Naive B cell (primary cell): ENCODE measurements around the gene L1CAM. TPM values are rescaled to one million over a fixed set of nuclear protein-coding genes. Genes with fewer than 3 reads are reported as not detected.

ENCODE experiments used
- ATAC-seq, 2 donors: fragments of 150-1000 bp; cut with Tn5 transposase; 2 replicates each; pipeline ENCODE4 v1.10.0; 2021; ENCODE audit warnings: low read depth in 2 of 2, mild to moderate bottlenecking in 2 of 2, moderate library complexity in 2 of 2
- DNase-seq: peaks from one replicate; pipeline ENCODE4 v3.0.0; 2022
- H3K27ac Mint-ChIP-seq, 6 donors: one replicate each; pipeline ENCODE4 v1.8.0; 2020 to 2022; ENCODE audit warnings: mild to moderate bottlenecking in 6 of 6, mixed read lengths in 6 of 6, moderate library complexity in 5 of 6, inconsistent platforms in 2 of 6
- H3K27me3 Mint-ChIP-seq, 3 donors: one replicate each; pipeline ENCODE4 v1.8.0; 2021 to 2022; ENCODE audit warnings: mixed read lengths in 3 of 3, mild to moderate bottlenecking in 1 of 3
- H3K36me3 Mint-ChIP-seq, 2 donors: one replicate each; pipeline ENCODE4 v1.8.0; 2020 to 2022; ENCODE audit warnings: mixed read lengths in 2 of 2, inconsistent platforms in 1 of 2, mild to moderate bottlenecking in 1 of 2
- H3K4me1 Mint-ChIP-seq, 3 donors: one replicate each; pipeline ENCODE4 v1.8.0; 2020 to 2022; ENCODE audit warnings: mixed read lengths in 3 of 3, inconsistent platforms in 1 of 3, mild to moderate bottlenecking in 1 of 3, moderate library complexity in 1 of 3
- H3K4me3 Mint-ChIP-seq, 8 donors: one replicate each; pipeline ENCODE4 v1.8.0; 2020 to 2022; ENCODE audit warnings: mild to moderate bottlenecking in 8 of 8, mixed read lengths in 8 of 8, moderate library complexity in 8 of 8, inconsistent platforms in 2 of 8
- H3K9me3 Mint-ChIP-seq, 7 donors: one replicate each; pipeline ENCODE4 v1.8.0; 2020 to 2022; ENCODE audit warnings: mixed read lengths in 7 of 7, mild to moderate bottlenecking in 5 of 7, inconsistent platforms in 2 of 7, moderate library complexity in 1 of 7
- polyA plus RNA-seq, 6 donors: library from polyadenylated mRNA; unstranded; fragments of 300-500 nt; fragmentation: Illumina TruSeq; gene quantifications; one replicate each; pipeline ENCODE4 v1.2.3, GENCODE V29; 2021; ENCODE audit warnings: low read depth in 6 of 6

Gene L1CAM
- polyA plus RNA-seq, 6 donors from 2014 or later: 1.1 to 2.1 (median 1.2) TPM; not detected in 1

DNA sequence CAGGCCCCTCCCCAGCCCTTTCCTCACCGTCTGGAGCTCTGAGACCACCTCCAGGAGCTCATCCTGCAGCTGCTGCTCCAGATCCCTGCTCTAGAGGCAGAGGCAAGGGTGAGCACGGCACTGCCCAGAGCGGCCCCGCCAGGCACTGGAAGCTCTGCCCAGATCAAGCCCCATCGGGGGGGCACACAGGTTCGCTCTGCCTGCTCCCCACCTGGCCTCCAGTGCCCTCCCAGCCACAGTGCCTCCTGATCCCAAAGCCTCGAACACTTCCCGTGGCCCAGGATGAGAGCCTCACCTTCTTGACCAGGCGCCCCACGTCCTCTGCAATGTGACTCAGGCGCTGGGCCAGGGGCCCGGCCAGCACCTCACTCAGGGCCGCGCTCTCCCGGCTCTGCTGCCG lies 35.1 kb upstream of the L1CAM start:
- Mint-ChIP-seq H3K27ac (no peak overlapping the region), H3K9me3 (no peaks in the 10 kb centered on the region), H3K36me3 (peaks cover 6 to 7% of the 10 kb centered on the region in 2 donors), H3K4me1 (peaks cover 36 to 42% (median 40%) of the 10 kb centered on the region in 3 donors), H3K27me3 (no peaks in the 10 kb centered on the region), H3K4me3 (no peak overlapping the region)
- DNase-seq: no peak
- no peak for ATAC-seq

DNA sequence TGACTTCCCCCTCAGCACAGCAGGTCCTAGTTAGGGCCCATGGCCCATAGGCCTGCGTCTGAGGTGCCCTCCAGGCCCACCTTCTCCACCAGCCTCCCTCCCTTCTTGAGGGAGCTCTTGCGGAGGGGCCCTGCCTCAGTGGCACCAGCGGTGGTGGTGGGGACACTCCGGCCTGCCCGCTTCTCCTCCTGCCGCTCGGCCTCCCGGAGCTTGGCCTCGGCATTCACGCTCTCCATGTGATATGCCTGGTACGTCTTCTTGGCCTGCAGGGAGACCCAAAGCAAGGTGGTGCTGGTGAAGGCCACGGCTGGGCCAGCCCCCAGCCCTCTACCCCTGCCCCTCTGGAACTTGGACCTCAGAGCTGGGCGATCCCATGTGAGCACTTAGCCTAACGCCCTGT lies 34.6 kb upstream of the L1CAM start:
- no peak for DNase-seq
- Mint-ChIP-seq H3K4me1 (peaks cover 37 to 40% (median 40%) of the 10 kb centered on the region in 3 donors), H3K4me3 (no peak overlapping the region), H3K36me3 (peaks cover 8 to 10% of the 10 kb centered on the region in 2 donors), H3K27ac (no peak overlapping the region), H3K9me3 (no peaks in the 10 kb centered on the region), H3K27me3 (no peaks in the 10 kb centered on the region)
- no peak for ATAC-seq

DNA sequence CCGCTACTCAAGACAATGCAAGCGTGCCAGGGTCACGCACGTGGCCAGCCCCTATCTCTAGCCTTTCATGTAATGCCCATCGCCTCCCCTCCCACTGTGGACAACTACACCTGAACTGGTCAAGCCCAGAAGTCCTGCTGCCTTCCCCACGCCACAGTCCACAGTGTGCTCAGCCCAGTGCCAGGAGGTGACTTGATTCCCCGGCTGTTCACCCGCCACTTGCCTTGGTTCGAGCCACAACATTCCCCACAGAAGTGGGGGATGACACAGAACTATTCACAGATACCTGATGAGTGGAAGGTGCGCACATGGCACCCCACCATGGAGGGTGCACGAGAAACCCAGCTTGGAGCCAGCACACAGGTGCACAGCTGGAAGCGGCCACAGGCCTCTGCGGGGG lies 33.3 kb upstream of the L1CAM start:
- no peak for DNase-seq
- Mint-ChIP-seq H3K36me3 (peaks cover 8 to 10% of the 10 kb centered on the region in 2 donors), H3K4me1 (peaks cover 24 to 34% (median 27%) of the 10 kb centered on the region in 3 donors), H3K27me3 (no peaks in the 10 kb centered on the region), H3K27ac (peak overlapping the region in 1 of 6 donors; percentile 27), H3K9me3 (no peaks in the 10 kb centered on the region), H3K4me3 (no peak overlapping the region)
- no peak for ATAC-seq

DNA sequence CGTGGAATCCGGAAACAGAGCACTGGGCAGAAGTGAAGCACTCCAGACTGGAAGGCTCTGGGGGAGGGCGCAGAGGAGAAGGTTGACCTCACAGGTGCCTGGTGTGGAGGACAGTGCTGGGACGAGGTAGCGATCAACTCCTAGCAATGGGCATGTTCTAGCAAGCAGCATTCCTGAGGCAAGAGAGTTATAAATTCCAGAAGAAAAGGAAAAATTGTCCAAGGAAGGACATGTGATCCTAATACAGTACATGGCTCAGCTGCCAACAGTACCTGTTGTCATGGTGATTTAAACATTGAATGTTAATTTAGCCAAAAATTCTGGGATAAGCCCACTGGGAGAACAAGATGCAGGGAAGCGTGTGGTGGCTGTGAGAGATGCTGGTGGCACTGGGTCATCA lies 31.9 kb upstream of the L1CAM start:
- peaks cover 13 to 22% (median 14%) of the 10 kb centered on the region in 3 donors for H3K4me1 Mint-ChIP-seq
- ATAC-seq: no peak
- peaks cover 8 to 10% of the 10 kb centered on the region in 2 donors for H3K36me3 Mint-ChIP-seq
- no peaks in the 10 kb centered on the region for H3K9me3 Mint-ChIP-seq
- DNase-seq: no peak
- no peaks in the 10 kb centered on the region for H3K27me3 Mint-ChIP-seq
- H3K27ac Mint-ChIP-seq: peak overlapping the region in 2 of 6 donors; percentile 44 to 56
- H3K4me3 Mint-ChIP-seq: no peak overlapping the region

DNA sequence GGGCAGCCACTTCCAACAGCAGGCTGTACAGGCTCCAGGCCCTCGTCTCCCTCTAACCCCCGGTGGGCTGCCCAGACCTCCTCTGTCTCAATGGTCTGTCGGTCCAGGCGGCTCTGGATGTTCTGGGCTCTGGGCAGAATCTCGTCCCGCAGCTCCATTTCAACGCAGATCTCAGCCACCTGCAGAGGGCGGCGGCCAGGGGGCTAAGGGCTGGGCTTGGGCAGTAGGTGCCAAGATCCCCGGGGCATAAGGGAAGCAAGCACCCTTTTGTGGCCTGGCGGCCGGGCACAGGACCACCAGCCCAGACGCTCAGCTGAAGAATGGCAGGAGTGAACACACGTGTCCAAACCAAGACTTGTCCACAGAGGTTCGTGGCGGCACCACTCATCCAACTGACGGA lies 27.7 kb upstream of the L1CAM start:
- H3K36me3 Mint-ChIP-seq: peaks cover 8 to 10% of the 10 kb centered on the region in 2 donors
- DNase-seq (no peak), ATAC-seq (no peak)
- peaks cover 2 to 11% (median 9%) of the 10 kb centered on the region in 3 donors for H3K4me1 Mint-ChIP-seq
- no peak overlapping the region for H3K4me3 Mint-ChIP-seq
- peak overlapping the region in 1 of 6 donors; percentile 7 for H3K27ac Mint-ChIP-seq
- H3K9me3 Mint-ChIP-seq: no peaks in the 10 kb centered on the region
- no peaks in the 10 kb centered on the region for H3K27me3 Mint-ChIP-seq

DNA sequence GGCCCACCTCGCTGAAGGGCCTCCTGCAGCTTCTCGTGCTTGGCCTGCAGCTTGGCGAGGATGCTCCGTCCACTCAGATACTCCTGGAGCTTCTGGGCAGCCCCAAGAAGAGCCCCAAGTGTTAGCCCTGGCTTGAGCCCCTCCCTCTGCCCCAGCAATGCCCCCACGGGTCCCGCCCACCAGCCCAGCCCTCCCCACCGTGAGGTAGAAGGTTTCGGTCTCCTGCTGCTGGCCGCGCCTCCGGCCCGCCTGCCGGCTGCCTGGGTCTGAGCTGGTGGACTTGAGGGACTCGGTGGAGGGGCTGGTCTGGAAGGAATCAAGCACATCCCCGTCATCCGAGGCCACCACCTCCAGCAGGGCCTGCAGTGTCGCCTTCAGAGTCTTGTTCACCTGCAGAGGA lies 27.2 kb upstream of the L1CAM start:
- DNase-seq: no peak
- no peaks in the 10 kb centered on the region for H3K9me3 Mint-ChIP-seq
- peaks cover 8 to 10% of the 10 kb centered on the region in 2 donors for H3K36me3 Mint-ChIP-seq
- H3K27ac Mint-ChIP-seq: no peak overlapping the region
- no peak overlapping the region for H3K4me3 Mint-ChIP-seq
- no peak for ATAC-seq
- no peaks in the 10 kb centered on the region for H3K27me3 Mint-ChIP-seq
- H3K4me1 Mint-ChIP-seq: peaks cover 2 to 15% (median 9%) of the 10 kb centered on the region in 3 donors

DNA sequence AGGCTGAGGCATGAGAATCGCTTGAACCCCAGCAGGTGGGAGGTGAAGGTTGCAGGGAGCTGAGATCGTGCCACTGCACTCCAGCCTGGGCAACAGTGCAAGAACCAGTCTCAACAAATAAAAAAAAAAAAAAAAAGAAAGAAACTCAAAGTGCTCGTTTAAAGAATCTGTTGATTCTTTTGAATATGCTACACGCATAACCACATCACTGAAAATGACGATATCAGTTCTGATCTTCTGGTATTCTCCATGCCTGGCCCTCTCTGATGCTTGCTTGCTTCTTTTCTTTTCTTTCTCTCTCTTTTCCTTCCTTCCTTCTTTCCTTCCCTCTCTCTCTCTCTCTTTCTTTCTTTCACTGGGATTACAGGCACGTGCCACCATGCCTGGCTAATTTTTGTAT lies 25.8 kb upstream of the L1CAM start:
- DNase-seq: no peak
- no peak for ATAC-seq

DNA sequence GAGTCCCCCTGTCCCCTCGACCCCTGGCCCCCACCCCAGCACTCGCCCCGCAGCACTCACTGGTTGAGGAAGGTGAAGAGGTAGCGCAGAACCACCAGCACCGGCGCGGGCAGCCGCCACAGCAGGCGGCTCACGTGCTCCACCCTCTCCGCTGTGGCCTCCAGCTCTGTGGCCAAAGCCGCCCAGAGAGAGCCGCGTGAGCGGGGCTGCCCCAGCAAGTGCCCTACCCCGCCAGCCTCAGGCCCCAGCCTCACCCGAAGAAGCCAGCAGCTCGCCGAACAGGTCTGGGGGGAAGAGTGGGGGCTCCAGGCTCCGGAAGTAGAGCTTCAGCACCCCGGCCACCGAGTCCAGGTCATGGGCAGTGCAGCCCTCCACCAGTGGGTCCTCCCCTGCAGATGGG lies 24.5 kb upstream of the L1CAM start:
- Mint-ChIP-seq H3K27ac (no peak overlapping the region), H3K36me3 (no peaks in the 10 kb centered on the region), H3K27me3 (no peaks in the 10 kb centered on the region), H3K4me1 (peaks cover 3 to 9% (median 7%) of the 10 kb centered on the region in 3 donors), H3K4me3 (no peak overlapping the region), H3K9me3 (no peaks in the 10 kb centered on the region)
- DNase-seq (no peak), ATAC-seq (no peak)

More for the DNA sequence above, 25.8 kb upstream of the L1CAM start:
- no peaks in the 10 kb centered on the region for H3K9me3 Mint-ChIP-seq
- H3K27ac Mint-ChIP-seq: peak overlapping the region in 1 of 6 donors; percentile 32
- H3K4me3 Mint-ChIP-seq: no peak overlapping the region
- H3K36me3 Mint-ChIP-seq: peaks cover 8 to 10% of the 10 kb centered on the region in 2 donors
- peaks cover 6 to 10% (median 9%) of the 10 kb centered on the region in 3 donors for H3K4me1 Mint-ChIP-seq
- H3K27me3 Mint-ChIP-seq: no peaks in the 10 kb centered on the region

DNA sequence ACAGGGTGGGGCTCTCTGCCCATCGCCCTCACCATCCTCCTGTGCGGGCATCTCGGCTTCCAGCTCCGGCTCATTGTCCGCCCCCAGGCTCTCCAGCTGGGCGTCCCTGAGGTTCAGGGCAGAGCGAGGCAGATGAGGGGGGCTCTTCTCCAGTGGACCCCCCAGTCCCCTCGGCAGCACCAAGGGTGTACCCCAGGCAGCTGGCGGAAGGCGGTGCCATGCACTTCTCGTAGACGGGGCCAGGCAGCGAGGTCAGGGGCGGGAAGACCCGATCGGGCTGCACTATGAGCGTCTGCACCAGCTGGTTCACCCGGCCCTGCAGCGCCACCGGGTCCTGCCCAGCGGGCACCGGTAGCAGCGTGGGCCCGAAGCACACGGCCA lies 24.0 kb upstream of the L1CAM start:
- DNase-seq (no peak), ATAC-seq (no peak)
- no peaks in the 10 kb centered on the region for H3K36me3 Mint-ChIP-seq
- peak overlapping the region in 1 of 6 donors; percentile 49 for H3K27ac Mint-ChIP-seq
- no peak overlapping the region for H3K4me3 Mint-ChIP-seq
- H3K9me3 Mint-ChIP-seq: no peaks in the 10 kb centered on the region
- H3K27me3 Mint-ChIP-seq: no peaks in the 10 kb centered on the region
- H3K4me1 Mint-ChIP-seq: peaks cover 3 to 10% (median 7%) of the 10 kb centered on the region in 3 donors

DNA sequence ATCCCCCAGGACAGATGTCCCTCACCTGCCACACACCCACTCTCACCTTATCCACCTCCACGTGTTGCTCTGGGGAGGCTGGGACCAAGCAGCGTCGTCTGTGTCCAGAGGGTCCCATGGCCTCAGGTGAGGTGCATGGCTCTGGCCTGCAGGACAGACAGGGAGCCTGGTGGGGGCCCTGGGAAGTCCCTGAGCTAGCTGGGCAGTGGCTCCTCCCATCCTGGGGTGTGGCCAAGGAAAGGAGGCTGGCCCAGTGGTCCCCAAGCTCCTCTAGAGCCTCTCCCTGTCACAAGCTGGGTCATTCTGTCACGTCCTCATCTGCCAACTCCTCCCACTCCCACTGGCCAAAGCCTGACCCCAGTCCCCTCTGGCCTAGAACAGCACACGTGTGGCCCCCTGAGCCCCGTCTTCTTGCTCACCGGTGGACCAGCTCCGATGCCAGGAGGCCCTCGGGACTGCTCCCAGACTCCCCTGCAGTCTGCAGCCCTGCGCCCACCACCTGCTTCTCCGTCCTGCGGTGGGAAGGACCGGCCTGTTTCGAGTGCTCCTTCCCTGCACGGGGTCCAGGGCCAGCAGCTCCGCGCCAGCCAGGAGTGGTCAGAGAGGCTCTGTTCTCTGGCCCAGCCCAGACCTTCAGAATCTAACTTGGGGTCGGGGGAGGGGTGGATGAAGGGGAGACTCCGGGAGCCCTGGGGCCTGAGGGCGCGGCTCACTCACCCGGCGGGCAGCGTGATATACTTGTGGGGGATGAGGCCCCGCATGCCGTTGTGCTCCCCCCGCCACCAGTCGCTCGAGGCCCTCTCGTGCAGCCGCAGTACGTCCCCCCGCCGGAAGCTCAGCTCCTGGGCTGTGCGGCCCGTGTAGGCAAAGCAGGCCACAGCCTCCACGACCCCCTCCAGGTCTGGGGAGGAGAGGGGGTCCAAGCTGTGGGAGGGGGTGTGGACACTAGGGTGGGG lies 23.3 kb upstream of the L1CAM start:
- DNase-seq (no peak), ATAC-seq (no peak)
- no peaks in the 10 kb centered on the region for H3K9me3 Mint-ChIP-seq
- no peaks in the 10 kb centered on the region for H3K27me3 Mint-ChIP-seq
- H3K27ac Mint-ChIP-seq: peak overlapping the region in 2 of 6 donors; percentile 78 to 84
- no peaks in the 10 kb centered on the region for H3K36me3 Mint-ChIP-seq
- H3K4me1 Mint-ChIP-seq: peaks cover 6 to 14% (median 11%) of the 10 kb centered on the region in 3 donors
- H3K4me3 Mint-ChIP-seq: no peak overlapping the region

DNA sequence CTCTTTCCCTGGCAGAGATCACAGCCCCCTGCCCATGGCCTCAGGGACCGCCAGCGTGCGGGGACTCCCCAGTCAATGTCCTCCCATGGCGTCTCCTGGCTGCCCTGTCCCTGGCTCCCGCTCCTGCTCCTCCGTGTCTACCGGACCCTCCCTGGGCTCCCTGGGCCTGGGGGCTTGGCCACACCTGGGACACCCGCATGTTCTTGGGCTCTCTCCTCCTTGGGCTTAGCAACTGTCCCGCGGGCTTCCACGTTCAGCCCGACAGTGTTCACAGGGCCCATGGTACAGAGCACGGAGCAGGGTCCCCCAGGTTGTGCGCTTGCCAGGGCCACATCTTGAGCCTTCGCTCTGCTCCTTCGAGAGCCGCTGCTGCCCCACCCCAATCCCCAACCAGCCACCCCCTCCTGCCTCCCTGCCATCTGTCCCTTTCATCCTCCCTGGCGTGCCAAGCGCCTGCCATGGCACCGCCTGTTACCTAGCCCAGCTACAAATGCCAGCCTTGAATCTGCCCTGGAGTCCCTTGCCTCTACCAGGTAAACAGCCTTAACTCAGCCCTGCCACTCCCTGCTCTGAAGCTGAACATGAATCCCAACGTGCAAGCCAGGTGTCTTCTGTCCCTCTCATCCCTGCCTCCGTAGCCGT lies 22.4 kb upstream of the L1CAM start:
- H3K36me3 Mint-ChIP-seq: no peaks in the 10 kb centered on the region
- H3K27me3 Mint-ChIP-seq: no peaks in the 10 kb centered on the region
- no peaks in the 10 kb centered on the region for H3K9me3 Mint-ChIP-seq
- DNase-seq (no peak), ATAC-seq (no peak)
- peak overlapping the region in 2 of 6 donors; percentile 76 to 91 for H3K27ac Mint-ChIP-seq
- peaks cover 14 to 22% (median 18%) of the 10 kb centered on the region in 3 donors for H3K4me1 Mint-ChIP-seq
- no peak overlapping the region for H3K4me3 Mint-ChIP-seq

DNA sequence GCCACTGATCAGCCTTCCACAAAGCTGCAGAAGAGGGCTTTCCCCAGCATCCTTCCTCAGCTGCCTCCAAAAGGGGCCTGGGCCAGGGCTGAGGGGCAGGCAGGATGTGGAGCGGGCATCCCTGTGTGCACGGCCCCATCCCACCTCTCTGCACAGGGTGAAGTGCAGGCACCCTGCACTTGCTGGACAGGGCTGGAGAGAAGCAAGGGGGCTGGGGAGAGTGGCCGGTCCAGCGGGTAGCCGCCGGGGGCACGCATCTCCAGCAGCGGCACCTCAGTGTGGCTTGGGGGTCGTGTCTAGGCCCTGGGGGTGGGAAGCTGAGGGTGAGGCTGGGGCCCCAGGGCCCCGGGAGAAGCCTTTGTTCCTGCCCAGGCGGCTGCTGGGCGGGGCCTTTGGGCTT lies 21.5 kb upstream of the L1CAM start:
- no peaks in the 10 kb centered on the region for H3K9me3 Mint-ChIP-seq
- DNase-seq: no peak
- no peaks in the 10 kb centered on the region for H3K27me3 Mint-ChIP-seq
- no peak for ATAC-seq
- peak overlapping the region in 1 of 6 donors; percentile 63 for H3K27ac Mint-ChIP-seq
- H3K4me1 Mint-ChIP-seq: peaks cover 23 to 31% (median 24%) of the 10 kb centered on the region in 3 donors
- H3K36me3 Mint-ChIP-seq: no peaks in the 10 kb centered on the region
- no peak overlapping the region for H3K4me3 Mint-ChIP-seq

DNA sequence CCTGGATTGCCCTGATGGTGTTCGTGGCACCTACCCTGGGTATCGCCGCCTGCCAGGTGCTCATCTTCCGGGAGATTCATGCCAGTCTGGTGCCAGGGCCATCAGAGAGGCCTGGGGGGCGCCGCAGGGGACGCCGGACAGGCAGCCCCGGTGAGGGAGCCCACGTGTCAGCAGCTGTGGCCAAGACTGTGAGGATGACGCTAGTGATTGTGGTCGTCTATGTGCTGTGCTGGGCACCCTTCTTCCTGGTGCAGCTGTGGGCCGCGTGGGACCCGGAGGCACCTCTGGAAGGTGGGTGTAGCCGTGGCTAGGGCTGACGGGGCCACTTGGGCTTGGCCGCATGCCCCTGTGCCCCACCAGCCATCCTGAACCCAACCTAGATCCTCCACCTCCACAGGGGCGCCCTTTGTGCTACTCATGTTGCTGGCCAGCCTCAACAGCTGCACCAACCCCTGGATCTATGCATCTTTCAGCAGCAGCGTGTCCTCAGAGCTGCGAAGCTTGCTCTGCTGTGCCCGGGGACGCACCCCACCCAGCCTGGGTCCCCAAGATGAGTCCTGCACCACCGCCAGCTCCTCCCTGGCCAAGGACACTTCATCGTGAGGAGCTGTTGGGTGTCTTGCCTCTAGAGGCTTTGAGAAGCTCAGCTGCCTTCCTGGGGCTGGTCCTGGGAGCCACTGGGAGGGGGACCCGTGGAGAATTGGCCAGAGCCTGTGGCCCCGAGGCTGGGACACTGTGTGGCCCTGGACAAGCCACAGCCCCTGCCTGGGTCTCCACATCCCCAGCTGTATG lies 20.3 kb upstream of the L1CAM start:
- peak overlapping the region in 1 of 8 donors; percentile 6 for H3K4me3 Mint-ChIP-seq
- DNase-seq: no peak
- ATAC-seq: no peak
- H3K36me3 Mint-ChIP-seq: no peaks in the 10 kb centered on the region
- H3K27me3 Mint-ChIP-seq: no peaks in the 10 kb centered on the region
- H3K9me3 Mint-ChIP-seq: no peaks in the 10 kb centered on the region
- H3K4me1 Mint-ChIP-seq: peaks cover 29 to 41% (median 34%) of the 10 kb centered on the region in 3 donors
- peak overlapping the region in 3 of 6 donors; percentile 60 to 74 (median 70) for H3K27ac Mint-ChIP-seq
